LoVo (cell line): ENCODE data around the gene MTERF4.

ENCODE experiments used
- DNase-seq: peaks from one replicate; pipeline ENCODE4 v3.0.0-alpha.2; 2016; ENCODE audit warnings: low spot score

MTERF4 gene

GRCh38 chr2:241049739-241050623 lies 52.1 kb downstream of the MTERF4 start:
- no peak for DNase-seq

GRCh38 chr2:241048949-241049343 lies 53.1 kb downstream of the MTERF4 start:
- DNase-seq: no peak

- no peak for DNase-seq
Observed at GRCh38 chr2:241048149-241048948, 53.7 kb downstream of the MTERF4 start.

GRCh38 chr2:241047253-241048010 lies 54.7 kb downstream of the MTERF4 start:
- no peak for DNase-seq
